RWPE2 (cell line): Measurements from ENCODE around the gene ZNF283.

Experiments
- ATAC-seq: fragments of 200-7000 bp; cut with Tn5 transposase; 3 replicates; pipeline ENCODE4 v1.9.1; 2021; ENCODE audit warnings: low read depth
- DNase-seq: peaks from one replicate; pipeline ENCODE4 v3.0.0-alpha.2; 2020; ENCODE audit warnings: low spot score
- H3K27ac ChIP-seq: fragments of 450-650 bp; 2 replicates; pipeline ENCODE4 v1.5.1; 2017; ENCODE audit warnings: mild to moderate bottlenecking; ENCODE audit not compliant: poor library complexity, severe bottlenecking
- H3K27me3 ChIP-seq: fragments of 250-450 bp; sonication (Bioruptor Pico); 2 replicates; pipeline ENCODE4 v1.5.1; 2021; ENCODE audit warnings: mild to moderate bottlenecking, moderate library complexity; ENCODE audit not compliant: insufficient read depth, poor library complexity, severe bottlenecking
- H3K36me3 ChIP-seq: fragments of 250-450 bp; sonication (Bioruptor Pico); 2 replicates; pipeline ENCODE4 v1.5.1; 2020; ENCODE audit warnings: low read depth, mild to moderate bottlenecking, moderate library complexity
- H3K4me1 ChIP-seq: fragments of 250-450 bp; sonication (Bioruptor Pico); 2 replicates; pipeline ENCODE4 v1.5.1; 2021; ENCODE audit warnings: mild to moderate bottlenecking, moderate library complexity; ENCODE audit not compliant: insufficient read depth, poor library complexity, severe bottlenecking
- H3K4me3 ChIP-seq: fragments of 250-450 bp; sonication (Bioruptor Pico); 2 replicates; pipeline ENCODE4 v1.5.1; 2021; ENCODE audit warnings: mild to moderate bottlenecking, moderate library complexity; ENCODE audit not compliant: severe bottlenecking
- H3K9me3 ChIP-seq: fragments of 250-450 bp; sonication (Bioruptor Pico); 2 replicates; pipeline ENCODE4 v1.5.1; 2021; ENCODE audit warnings: mild to moderate bottlenecking, moderate library complexity; ENCODE audit not compliant: severe bottlenecking
- TF ChIP-seq, protein P1 (sequence below): fragments of 450-650 bp; IDR thresholded peaks from one replicate; pipeline ENCODE4 v1.5.1; 2017; ENCODE audit warnings: mild to moderate bottlenecking, moderate library complexity; ENCODE audit not compliant: poor library complexity, severe bottlenecking

The ZNF283 gene

DNA sequence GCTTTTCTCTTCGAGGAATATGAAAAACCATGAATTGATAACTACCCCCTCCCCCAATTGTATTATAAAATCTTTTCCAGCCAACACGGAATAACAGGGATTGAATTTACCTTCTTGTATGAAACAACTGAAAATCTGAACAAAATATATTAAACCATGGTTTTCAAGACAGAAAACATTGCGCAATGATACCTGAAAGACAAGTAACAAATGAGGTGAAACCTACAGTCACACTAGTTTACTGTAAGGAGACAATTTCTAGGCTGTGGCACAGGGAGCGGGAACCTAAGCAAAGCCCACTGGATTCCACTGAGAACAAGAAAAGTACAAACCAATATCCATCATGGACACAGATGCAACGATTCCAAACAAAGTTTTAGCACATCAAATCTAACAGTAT lies 53.4 kb downstream of the ZNF283 start:
- Histone ChIP-seq H3K9me3 (peaks cover 23% of the 10 kb centered on the region), H3K27ac (no peak overlapping the region), H3K36me3 (no peaks in the 10 kb centered on the region; the same call in 1 of the 2 replicates), H3K4me3 (no peak overlapping the region), H3K27me3 (no peaks in the 10 kb centered on the region), H3K4me1 (no peaks in the 10 kb centered on the region)
- no peak for DNase-seq
- ATAC-seq, result no peak
- TF ChIP-seq, protein P1, sequence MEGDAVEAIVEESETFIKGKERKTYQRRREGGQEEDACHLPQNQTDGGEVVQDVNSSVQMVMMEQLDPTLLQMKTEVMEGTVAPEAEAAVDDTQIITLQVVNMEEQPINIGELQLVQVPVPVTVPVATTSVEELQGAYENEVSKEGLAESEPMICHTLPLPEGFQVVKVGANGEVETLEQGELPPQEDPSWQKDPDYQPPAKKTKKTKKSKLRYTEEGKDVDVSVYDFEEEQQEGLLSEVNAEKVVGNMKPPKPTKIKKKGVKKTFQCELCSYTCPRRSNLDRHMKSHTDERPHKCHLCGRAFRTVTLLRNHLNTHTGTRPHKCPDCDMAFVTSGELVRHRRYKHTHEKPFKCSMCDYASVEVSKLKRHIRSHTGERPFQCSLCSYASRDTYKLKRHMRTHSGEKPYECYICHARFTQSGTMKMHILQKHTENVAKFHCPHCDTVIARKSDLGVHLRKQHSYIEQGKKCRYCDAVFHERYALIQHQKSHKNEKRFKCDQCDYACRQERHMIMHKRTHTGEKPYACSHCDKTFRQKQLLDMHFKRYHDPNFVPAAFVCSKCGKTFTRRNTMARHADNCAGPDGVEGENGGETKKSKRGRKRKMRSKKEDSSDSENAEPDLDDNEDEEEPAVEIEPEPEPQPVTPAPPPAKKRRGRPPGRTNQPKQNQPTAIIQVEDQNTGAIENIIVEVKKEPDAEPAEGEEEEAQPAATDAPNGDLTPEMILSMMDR, result no peak

DNA sequence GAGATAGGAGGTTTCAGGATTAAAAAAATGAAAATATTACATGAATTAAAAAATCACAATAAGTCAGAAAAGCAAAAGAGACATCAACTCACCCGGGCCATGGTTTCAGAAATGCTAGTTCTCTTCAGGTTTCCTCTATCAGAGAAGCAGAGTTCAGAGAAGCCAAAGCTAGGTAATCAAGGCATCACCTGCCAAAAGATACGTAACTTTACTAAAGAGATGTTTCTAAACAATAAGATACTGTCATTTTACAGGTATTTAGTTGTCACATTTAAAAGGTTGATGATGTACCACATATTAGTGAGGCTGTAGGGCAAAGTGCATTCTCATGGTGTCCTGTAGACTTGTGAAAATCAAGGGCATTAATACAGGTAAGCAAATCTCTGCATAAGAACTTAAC lies 56.7 kb downstream of the ZNF283 start, which contains the start of gene ZNF404:
Gene ZNF404, minus strand, starts transcription at position 101 of the 400 bp plus-strand sequence.
- no peak for ATAC-seq
- TF ChIP-seq, protein P1, result no peak

DNA sequence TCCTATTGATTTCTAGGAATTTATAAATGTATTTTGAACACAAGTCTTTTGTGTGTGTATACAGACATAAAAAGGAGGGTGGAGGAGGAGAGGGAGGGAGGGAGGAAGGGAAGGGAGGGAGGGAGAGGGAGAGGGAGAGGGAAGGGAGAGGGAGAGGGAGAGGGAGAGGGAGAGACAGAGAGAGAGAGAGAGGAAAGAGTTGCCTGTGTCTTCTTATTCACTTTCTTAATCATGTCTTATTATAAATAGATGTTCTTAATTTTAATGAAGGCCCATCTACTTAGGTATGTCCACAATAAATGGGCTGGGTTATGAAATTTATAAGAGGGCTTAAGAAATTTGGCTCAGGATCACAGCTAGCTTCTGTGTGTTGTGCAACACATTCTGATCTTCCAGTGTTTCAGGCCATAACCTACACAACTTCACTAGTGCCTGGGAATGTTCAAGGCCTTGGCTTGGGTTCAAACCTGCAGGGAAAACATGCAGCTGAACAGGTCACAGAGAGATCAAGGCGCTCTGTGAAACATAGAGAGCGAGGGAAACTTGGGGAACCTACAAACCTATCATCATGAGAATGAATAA lies 68.7 kb downstream of the ZNF283 start:
- no peaks in the 10 kb centered on the region for H3K9me3 ChIP-seq
- no peak overlapping the region for H3K27ac ChIP-seq
- DNase-seq, result no peak
- H3K36me3 ChIP-seq, result peaks cover 8% of the 10 kb centered on the region; the same call in 1 of the 2 replicates
- H3K27me3 ChIP-seq, result no peaks in the 10 kb centered on the region
- TF ChIP-seq, protein P1, result no peak
- no peaks in the 10 kb centered on the region for H3K4me1 ChIP-seq
- H3K4me3 ChIP-seq, result no peak overlapping the region
- ATAC-seq, result no peak

More for the DNA sequence above, 56.7 kb downstream of the ZNF283 start, which contains the start of gene ZNF404:
- H3K27ac ChIP-seq, result no peak within 1 kb of the TSS
- no peaks in the 10 kb centered on the region for H3K27me3 ChIP-seq
- H3K4me3 ChIP-seq, result no peak within 1 kb of the TSS
- H3K4me1 ChIP-seq, result no peaks in the 10 kb centered on the region
- H3K9me3 ChIP-seq, result peaks cover 10% of the 10 kb centered on the region
- DNase-seq, result no peak
- H3K36me3 ChIP-seq, result no peaks in the 10 kb centered on the region; the same call in 1 of the 2 replicates
